NOMO-1 (cell line): ENCODE data around the gene YAE1.
A peak's percentile ranks its signal among the peaks of the same experiment; 100 is the strongest.

ENCODE experiments used
- DNase-seq, 2 experiments: peaks; one replicate each; lab custom pipeline; 2025; ENCODE audit not compliant: unreplicated experiment in 2 of 2; lab: John Stamatoyannopoulos, UW

The YAE1 gene

DNA sequence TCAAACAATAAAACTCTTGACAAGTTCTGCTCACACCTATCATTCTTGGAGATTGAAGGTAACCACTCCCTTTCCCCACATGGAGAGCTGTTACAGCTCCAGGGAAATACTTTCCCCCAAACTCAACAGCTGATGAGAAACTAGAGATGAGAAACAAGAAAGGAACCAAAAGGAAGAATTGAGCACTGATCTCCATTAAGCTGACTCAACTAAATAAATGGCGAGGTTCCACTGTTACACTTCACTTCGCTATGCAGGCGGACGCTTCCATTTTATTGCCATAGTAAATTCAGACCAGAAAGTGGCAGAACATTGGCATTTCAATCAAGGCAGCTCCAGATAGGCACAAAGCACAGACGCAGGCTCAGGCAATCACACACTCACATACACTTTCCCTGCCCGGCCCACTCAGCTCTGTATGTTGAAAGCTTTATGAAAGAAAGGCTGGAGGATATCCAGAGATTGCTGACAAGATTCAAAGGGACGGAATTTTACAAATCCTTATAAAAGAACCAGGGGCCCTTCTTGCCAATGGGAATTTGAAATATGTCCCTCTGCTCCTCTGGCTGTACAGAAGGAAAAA lies 11.5 kb upstream of the YAE1 start:
- no peak for DNase-seq

DNA sequence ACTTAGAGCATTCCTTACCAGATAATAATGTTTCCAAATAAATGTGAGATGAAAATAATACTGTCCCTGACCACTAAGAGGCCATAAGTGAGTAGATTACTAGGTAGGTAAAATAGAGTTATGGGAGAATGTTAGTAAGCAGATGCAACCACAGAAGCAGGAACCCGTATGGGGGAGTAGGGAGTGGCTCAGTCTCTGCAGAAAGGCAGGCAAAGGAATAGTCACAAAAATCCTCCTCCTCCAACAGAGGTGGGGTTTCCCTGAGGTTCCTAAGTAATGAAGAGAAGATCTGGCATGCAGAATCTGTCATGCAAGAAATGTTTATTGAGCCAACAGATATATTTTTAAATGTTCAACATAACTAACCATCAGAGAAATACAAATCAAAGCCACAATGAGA lies 9.0 kb upstream of the YAE1 start:
- no peak for DNase-seq

DNA sequence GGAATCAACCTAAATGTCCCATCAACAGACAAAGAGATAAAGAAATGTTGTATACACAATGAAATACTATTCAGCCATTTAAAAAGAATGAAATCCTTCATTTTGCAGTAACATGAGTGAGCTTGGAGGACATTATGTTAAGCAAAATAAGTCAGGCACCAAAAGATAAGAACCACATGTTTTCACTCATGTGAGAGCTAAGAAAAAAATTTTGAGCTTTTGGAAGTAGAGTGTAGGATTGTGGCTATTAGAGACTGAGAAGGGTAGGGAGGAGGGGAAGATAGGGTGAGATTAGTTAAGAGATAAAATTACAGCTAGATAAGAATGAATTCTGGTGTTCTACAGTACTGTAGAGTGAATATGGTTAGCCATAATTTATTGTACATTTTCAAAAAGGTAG lies 8.3 kb upstream of the YAE1 start:
- no peak for DNase-seq

DNA sequence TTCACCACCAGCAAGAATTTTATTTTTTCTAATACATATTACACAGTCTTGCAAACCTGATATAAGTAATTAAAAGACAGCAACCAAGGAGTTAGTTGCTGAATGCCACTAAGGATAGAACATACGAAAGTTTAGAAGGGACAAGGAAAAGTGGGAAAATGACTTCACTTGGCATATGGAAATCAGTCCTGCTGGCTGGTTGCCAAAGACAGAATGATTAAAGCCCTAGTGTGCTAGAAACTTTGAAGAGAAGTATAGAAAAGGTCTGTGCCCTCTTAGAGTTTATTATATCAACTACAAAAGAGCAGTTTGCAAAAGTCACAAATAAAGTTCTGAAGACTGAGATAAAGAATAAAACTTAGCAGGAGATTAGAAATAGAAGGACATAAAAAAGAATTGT lies 5.8 kb upstream of the YAE1 start:
- DNase-seq: no peak

DNA sequence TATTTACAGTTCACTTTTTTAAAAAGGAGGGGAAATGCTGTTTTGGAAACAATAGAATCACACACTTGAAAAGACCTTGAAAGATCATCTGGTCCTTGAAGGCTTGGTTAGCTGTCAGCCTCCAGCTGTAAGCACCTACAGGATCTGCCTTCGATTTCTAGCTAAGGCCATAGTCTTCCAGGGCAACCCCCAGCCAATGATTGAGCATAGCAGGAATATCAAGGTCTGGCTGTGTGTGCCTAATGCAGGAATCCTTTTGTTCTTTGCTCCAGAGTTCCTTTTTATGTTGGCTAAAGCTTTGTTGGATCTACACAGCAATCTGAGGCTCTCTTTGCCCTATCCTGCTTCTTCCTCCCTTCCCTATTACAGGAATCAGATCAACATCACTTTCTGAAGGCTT lies 5.2 kb upstream of the YAE1 start:
- DNase-seq: no peak

DNA sequence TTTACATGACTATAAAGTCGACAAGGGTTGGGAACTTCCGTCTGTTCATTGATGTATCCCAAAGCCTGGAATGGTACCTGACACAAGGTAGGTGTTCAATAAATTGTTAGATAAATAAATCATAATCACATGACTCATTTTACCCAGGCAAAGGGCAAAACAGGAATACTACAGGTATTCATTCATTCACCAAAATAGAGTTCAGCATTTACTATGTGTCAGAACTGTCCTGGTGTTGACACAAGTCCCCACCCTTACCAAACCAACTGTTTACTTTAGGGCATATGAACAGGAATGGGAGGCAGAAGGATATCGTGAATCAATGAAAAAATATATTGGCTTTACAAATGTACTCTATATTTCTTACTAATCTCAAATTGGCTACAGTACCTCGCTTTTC lies 666 bp upstream of the YAE1 start:
- no peak for DNase-seq

DNA sequence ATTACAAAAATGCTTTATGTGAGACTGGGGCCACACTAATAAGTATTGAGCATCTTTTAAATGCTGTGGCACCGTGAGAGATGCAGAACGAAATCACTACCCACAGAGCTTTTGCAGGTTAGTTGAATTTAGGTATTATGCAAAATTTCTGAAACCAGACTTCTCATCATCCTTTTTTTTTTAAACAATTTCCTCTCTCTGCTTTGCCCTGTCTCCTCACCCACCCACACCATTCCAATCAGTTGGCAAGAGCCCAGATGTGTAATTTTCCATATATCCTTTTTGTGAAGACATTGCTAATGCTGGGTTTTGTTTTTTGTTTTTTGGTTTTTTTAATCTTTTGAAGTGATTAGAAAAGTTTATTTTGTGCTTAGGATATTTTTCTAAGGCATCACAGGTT lies 1.1 kb downstream of the YAE1 start:
- no peak for DNase-seq

DNA sequence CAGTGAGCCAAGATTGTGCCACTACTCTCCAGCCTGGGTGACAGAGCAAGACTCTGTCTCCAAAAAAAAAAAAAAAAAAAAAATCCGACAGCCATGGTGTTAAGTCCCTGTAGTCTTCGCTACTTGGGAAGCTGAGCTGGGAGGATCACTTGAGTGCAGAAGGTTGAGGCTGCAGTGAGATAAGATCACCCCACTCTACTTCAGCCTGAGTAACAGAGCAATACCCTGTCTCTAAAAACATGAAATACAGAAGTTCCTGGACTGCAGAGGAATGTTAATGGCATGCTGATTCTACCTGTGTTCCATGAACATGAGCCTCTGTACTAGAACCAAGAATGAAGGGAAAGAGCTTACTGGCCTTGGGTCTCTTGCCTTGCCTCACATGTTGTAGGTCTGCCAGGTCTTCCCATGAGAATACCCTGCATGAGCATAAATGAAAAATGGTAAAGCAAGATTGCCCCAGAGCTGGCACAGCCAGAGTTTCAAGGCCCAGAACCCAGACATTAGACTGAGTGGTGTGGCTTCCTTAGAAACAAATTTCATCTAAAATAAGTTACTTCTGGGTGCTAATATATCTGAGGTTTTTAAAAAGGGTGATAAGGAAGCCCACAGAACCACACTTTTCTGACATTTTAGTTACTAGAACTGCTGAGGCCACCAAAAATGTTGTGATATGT lies 8.6 kb downstream of the YAE1 start:
- no peak for DNase-seq

DNA sequence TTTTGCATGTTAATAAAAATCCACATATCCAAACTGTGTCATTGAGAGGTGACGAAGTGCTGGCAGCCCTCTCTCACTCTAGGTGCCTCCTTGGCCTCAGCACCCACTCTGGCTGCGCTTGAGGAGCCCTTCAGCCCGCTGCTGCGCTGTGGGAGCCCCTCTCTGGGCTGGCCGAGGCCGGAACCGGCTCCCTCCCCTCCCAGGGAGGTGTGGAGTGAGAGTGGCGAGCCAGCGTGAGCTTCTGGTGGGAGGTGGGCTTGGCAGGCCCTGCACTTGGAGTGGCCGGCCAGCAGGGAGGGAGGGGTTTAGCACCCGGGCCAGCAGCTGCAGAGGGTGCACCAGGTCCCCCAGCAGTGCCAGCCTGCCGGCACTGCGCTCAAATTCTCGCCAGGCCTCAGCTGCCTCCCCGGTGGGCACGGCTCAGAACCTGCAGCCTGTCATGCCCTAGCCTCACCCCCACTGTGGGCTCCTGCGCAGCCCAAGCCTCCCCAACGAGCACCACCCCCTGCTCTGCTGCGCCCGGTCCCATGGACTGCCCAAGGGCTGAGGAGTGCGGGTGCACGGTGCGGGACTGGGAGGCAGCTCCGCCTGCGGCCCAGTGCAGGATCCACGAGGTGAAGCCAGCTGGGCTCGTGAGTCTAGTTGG lies 11.1 kb downstream of the YAE1 start:
- DNase-seq: no peak

DNA sequence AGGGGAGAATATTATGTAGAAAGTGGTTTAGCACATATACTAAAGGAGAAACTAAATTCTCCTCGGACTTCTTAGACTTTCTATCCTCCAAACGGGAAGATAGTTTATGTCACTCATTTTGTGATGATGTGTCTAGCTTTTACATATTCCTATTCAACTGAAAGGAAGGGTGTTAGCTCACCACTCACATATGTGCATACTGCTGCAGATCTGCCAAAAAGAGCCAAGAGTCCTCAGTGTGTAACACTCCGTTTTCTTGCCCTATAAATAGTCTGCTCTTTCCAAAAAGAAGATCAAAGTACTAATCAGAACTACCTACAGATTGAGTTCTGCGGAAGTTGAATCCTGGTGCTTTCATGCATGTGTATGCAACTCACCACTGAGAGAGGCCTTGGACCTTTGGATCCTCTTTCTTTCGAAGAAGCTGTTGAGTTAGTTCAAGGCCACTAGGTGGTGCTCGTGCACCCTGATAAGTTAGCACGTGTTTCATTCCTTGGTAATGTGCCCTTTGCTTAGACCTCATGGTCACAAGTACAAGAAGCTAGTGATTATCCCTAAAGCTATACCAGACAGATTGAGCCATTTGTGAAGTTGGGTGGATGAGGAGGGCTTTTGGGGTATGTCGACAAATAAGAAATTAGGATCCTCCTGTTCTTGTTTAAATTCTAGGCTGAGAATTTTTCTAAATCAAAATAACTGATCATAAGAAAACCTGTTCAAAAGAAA lies 14.1 kb downstream of the YAE1 start:
- DNase-seq: peak; percentile 60 to 89

DNA sequence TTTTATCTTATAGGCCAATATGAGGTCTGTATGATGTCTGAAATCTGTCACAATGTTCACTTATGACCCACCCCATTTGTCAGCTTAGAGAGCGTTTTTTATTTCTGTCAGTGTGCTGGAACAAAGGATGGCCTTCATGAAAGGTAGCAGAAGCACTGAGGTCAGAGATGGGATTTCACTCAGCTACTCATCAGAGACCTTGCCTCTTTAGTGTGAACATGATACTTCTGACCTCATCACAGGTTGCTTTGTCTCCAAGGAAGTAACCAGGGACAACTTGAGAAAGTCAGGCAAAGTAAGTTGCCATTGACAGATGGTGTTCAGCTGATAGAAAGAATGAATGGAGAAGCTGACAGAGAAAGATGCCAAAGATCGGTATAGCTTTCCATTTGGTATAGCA lies 16.3 kb downstream of the YAE1 start:
- no peak for DNase-seq

DNA sequence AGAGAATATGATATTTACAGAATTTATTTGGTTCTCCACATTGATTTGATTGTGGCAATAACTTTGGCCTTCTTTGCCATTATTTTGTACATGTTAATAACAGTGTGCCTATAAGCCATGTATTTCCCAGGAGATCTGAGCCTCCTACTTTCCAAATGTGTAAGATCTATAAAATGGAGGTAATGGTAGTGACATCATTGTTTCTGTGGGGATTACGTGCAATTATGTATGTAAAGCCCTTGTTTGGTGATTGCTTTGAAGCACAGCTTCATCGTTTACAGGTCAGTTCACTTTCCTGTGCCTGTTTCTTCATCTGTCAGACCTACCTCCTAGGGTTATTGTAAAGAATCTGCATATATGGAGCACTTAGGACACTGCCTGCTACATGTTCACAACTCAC lies 17.3 kb downstream of the YAE1 start:
- DNase-seq: no peak

DNA sequence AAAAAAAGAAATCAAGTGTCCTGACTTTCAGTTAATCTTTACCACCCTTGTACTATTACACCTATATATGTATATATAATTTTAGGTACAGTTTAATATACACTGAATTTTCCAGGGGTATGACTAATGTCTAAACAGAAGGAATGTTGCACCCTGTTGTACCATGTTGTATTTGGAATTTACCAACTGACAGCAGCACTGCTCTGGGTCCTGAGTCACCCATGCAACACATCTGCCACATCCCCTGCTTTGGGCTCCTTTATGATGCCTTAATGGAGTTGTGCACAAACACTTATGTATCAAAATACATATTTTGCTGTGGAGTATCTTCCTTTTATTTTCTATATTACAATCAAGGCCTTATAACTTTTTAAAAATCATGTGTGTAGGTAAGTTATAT lies 21.2 kb downstream of the YAE1 start:
- no peak for DNase-seq

DNA sequence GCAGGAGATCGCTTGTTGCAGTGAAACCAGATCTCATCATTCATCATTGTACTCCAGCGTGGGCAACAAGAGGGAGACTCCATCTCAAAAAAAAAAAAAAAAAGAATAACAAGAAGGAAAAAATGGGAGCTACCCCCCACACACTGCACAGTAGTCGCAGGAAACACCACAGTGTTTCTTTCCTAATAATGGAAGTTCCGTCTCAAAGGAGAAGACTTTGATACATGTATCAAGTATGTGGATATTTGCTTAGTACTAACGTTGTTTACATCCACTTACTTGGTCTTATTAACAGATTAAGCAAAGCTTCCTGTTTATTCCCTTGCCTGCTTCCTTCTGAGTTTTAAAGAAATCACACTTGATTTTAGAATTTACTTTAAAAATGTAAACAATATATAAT lies 22.2 kb downstream of the YAE1 start:
- no peak for DNase-seq

DNA sequence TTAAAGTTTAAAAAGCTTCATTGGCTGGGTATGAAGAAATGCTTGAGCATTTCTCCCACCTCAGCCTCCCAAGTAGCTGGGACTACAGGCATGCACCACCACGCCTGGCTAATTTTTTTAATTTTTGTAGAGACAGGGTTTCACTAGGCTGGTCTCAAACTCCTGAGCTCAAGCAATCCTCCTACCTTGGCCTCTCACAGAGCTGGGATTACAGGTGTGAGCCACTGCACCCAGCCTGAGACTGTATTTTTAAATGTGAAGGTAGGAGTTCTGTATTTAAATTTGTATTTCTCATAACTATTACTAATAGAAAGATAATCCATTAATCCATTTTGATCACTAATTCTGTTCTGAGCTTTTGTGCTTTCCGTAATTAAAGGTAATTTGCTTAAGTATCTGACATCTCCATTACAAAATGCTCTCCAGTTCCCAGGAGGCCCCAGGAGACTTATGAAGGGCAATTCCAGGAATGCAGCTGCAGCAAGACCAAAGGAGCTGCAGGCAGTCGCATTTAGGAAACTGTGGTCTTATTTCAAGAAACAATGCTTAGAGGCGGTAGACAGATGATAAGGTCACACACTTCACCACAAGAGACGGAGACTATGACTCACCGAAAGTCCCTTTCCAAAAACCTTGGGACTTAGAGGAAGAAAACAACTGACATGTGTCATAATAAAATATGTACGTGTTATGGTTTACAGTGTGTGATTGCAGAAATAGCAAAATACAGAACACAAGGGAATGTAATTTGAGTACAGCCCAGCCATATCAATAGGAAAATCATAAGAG lies 23.3 kb downstream of the YAE1 start:
- DNase-seq: peak; percentile 36 to 89

DNA sequence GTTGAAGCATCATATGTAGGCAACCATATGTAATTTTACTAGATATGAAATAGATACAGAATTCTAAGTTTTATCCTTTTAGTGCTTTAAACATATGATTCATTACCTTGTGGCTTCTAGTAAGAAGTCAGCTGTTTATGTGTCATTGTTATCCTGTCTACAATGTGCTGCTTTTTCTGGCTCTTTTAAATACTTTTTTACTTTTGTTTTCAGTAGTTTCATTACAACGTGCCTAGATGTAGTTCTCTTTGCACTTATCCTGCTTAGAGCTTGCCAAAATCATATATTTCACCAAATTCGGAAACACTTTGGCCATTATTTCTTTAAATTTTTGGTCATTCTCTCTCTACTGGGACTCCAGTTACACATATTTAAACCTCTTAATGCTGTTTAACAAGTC lies 26.4 kb downstream of the YAE1 start:
- no peak for DNase-seq

DNA sequence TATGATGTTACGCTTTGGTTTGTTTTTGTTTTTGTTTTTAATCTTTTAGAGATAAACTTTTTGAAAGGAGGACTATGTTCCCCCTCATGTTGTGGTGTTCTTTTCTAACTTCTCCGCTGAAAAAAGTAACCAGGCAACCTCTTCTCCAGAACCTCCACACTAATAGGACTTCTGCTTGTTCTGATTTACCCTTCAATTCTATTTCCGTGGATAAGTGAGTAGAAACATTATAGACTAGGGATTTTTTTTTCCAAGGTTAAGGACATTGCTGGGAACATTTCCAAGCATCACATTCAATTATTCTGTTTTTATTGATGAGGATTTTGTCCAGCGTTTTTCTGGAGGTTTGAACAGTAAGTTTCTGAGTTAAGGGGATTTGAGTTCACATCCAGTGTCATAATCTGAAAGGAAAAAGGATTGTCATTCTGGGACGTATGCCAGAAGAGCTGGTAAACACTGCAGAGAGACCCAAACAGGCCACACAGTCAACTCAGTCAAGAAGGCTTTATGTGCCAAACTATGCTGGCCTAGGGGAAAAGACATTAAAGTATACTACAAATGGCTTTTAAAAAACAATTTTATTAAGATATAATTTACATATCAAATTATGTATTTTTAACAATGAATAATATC lies 28.9 kb downstream of the YAE1 start:
- no peak for DNase-seq

DNA sequence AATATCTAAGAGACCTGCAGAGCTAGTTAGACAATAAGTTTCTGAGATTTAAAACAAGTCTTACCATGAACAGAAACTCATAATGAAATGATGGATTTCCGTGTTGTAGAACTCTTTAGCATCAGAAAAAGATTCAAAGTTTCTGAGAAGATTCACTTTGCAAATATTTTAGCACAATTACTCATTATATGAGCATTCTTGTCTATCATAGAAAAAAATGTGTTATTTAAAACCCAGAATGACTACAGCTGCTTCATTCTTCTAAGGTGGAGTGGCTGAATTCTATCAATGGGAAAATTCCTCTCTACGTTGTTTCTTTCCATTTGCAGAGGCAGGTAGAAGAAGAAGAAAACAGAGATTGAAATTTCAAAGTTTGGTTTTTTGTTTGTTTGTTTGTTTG lies 36.1 kb downstream of the YAE1 start:
- DNase-seq: no peak

DNA sequence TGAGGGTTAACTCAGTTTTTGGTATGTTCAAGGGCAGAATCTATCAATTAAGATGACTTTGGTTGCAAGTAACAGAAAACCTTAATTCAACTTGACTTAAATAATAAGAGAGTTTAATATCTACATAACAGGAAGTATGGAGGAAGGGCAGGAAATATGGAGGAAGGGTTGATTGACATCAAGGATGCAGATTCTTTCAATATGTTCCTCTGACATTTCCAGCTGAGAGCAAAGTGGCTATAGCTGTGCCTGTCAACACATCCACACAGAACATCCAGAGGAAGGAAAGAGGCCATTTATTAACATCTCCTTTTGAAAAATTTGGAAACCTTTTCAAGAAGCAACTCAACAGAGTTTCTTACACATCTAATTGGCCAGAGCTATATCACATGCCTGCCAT lies 37.7 kb downstream of the YAE1 start:
- no peak for DNase-seq

DNA sequence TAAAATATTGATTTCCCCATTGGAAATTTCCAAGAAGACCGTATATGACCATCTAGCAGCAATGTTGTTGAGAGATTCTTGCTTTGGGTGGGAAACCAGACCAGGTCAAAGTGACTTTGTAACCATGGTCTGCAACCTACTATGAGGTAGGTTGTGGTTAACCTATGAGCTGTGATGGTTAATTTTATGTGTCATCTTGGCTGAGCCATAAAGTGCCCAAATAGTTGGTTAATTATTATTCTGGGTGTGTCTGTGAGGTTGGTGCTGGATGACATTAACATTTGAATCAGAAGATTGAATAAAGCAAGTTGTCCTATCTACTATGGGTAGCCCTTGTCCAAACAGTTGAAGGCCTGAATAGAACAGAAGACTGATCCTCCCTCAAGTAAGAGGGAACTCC lies 38.9 kb downstream of the YAE1 start:
- no peak for DNase-seq

DNA sequence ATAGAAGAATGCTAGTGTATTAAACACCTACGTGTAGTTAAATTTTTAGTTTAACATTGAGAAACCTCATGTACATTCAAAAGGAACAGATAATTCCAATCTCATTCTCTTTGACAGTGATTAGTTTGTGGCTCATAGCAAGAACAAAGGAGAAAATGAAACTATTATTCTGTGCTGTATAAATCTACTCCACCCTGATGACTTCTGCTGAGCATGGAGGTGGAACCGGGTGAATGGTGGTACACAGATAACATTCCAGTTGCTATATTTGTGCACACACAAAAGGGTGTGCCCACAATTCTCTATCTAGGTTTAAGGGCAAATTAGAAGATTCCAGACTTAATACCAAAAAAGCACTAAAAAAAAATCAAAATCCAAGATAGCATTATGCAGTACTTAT lies 40.1 kb downstream of the YAE1 start:
- no peak for DNase-seq
